Hematopoietic multipotent progenitor cell treated with erythropoietin and hydrocortisone succinate and interleukin-3 and kit ligand, for 15 days (in vitro differentiated cells): ENCODE results near the gene SLC12A7.
"Not testable (repeated sequence)": the region's sequence is repeated elsewhere in the genome, so short reads cannot be mapped to it uniquely, and the experiment has no call there.

ENCODE experiments used
- DNase-seq: peaks from one replicate; pipeline ENCODE4 v3.0.0-alpha.2; 2015; ENCODE audit warnings: low spot score

The SLC12A7 gene

DNA sequence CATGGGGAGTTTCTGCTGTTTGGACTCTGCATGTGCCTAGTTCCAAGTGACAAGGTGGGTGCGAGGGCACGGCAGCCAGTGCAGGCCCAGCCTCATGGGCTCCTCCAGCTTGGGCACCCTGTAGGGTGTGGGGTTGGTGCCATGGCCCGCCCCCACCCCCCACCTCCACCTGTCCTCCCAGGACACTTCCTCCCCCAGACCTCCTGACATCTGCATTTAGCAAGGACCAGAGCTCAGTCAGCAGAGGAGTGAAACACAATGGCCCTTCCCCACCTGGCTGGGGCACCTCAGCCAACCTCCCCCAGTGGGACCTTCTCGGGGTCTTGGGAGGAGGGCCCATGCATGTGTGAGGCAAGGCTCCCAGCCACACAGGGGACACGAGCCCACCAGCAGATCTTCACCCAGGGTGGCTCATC is 105.2 kb downstream of the SLC12A7 start:
- no peak for DNase-seq

- DNase-seq, result no peak
Measured at GRCh38 chr5:1005904-1006655, 105.8 kb downstream of the SLC12A7 start.

GRCh38 chr5:1005249-1005851 is 106.5 kb downstream of the SLC12A7 start:
- no peak for DNase-seq

DNA sequence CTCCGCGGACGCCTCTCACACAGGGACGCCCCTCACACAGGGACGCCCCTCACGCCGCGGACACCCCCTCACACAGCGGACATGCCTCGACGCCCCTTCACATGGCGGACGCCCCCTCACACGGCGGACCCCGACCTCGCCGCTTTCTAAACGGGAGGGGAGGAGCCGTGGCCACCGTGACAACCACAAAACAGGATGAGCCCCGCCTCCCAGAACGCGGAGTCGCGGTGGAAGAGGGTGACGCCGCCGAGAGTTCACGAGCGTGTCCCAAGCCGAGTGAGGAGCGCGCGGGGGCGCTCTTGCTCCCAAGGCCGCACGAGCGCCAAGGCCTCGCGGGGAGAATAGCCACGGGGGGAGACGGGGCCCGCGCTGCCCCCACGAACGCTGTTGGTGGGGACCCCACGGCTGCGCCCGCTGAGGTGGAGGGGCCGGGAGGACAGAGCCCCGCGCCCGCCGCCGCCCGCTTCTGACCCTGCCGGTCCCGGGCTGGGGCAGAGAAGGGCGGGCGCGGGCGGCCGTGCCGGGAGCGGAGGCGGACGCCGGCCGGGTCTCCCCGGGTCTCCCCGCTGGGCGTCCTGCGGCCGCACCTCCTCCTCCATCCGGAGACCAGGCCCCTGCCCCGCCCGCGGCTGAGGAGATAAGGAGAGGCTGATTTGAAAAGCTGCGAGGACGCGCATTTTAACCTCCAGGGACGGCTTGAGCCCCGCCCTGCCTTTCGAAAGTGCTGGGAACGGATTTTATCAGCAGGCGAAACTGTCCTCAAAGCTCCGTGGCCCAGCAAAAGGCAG is 107.2 kb downstream of the SLC12A7 start:
- peak; percentile 20 for DNase-seq

- no peak for DNase-seq
Measured at GRCh38 chr5:1003296-1003937, 108.4 kb downstream of the SLC12A7 start.

DNA sequence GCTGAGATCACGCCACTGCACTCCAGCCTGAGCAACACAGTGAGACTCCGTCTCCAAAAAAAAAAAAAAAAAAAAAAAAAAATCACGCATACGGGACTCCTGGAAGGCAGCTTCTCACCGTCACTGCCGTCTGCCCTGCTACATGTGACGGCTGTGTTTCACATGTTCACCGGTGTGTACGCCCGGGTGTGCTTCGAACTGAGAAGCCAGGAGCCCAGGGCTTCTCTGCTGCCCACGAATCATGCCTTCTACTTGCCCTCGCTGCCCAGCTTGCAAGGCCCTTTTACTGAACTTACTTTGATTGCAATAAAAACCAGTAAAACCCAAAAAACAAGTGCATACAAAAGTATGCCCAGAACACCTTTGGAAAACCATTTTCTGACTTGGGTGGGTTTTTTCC is 109.0 kb downstream of the SLC12A7 start:
- DNase-seq, result no peak

GRCh38 chr5:1002271-1002546 is 109.7 kb downstream of the SLC12A7 start:
- no peak for DNase-seq

GRCh38 chr5:1001406-1002270 is 110.2 kb downstream of the SLC12A7 start:
- DNase-seq, result no peak

GRCh38 chr5:1000831-1001230 is 111.0 kb downstream of the SLC12A7 start:
- DNase-seq, result not testable (repeated sequence)
